ENCODE measurements around the gene PPFIBP1.

DNA sequence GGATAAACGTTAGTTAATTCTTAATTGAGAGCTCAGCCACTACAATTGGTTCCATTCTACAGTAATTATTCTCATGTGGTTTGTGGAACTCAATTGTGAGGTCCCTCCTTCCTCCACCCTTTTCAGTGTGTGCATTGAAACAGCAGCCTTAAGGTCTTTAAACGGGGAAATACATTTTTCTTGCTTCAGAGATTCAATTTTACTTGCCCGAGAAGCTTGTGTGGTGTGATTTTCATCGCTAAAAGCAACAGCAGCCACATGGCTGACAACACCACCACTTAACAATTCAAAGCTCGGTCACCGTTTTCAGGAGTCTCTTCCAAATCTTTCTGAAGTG is 733 bp upstream of the PPFIBP1 start:
- TF ChIP-seq, protein P1, sequence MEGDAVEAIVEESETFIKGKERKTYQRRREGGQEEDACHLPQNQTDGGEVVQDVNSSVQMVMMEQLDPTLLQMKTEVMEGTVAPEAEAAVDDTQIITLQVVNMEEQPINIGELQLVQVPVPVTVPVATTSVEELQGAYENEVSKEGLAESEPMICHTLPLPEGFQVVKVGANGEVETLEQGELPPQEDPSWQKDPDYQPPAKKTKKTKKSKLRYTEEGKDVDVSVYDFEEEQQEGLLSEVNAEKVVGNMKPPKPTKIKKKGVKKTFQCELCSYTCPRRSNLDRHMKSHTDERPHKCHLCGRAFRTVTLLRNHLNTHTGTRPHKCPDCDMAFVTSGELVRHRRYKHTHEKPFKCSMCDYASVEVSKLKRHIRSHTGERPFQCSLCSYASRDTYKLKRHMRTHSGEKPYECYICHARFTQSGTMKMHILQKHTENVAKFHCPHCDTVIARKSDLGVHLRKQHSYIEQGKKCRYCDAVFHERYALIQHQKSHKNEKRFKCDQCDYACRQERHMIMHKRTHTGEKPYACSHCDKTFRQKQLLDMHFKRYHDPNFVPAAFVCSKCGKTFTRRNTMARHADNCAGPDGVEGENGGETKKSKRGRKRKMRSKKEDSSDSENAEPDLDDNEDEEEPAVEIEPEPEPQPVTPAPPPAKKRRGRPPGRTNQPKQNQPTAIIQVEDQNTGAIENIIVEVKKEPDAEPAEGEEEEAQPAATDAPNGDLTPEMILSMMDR (IDR thresholded peaks at IDR 0.05; ENCODE audit: low read length), result no peak
- TF ChIP-seq EZH2 (IDR thresholded peaks at IDR 0.05; ENCODE audit: borderline replicate concordance, low read length), result no peak

All from OCI-LY1 (cell line).